GM18907 (cell line): ENCODE data around the gene TMEM196.
"Not testable (repeated sequence)": the region's sequence is repeated elsewhere in the genome, so short reads cannot be mapped to it uniquely, and the experiment has no call there.

Experiments
- ATAC-seq: cut with Tn5 transposase; IDR thresholded peaks from one replicate; pipeline ENCODE4 v1.9.1; 2021; ENCODE audit warnings: mild to moderate bottlenecking, moderate library complexity; ENCODE audit not compliant: unreplicated experiment

TMEM196 gene

DNA sequence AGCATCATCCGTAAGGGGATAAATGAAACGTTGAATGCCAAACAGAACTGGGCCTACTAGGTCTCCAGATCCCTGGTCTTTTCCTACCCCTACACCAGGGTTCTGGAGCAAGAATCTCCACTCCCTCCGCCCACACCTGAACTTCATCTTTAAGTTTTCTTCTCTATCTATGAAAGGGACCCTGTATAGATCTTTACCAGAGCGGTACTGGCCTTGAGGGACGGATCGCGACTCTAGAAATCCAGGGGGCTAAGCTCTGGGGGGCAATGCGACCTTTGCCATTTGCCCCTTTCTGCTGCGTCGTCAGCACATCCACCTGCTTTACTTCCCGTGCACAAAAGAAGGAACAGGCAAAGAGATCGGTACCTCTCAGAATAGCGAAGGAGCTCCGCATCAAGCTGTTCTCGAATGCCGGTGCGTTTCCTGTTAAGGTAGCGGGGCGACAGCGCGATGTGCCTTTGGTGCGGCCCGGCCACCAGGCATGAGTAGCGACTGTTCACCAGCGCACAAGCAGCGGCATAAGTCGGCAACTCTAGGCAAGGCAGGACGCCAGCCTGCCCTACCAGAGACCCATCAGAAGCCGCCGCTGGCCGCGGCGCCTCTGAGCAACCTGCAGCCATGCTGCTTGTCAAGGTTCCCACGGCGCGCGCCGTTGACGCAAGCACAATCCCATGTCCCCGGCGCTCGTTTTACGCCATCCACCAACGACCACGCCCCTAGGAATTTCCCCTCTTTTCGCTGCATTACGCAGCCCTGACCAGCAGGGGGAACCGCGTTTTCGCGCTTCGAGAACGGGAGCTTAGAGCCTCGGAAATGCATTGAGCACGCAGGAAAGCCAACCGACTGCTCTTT, 64.8 kb downstream of the TMEM196 start, which contains the start of gene POLR1F:
Gene POLR1F (minus strand): TSS at position 641 of the 852 bp plus-strand sequence. CDS start 21 bp downstream, at position 620.
- ATAC-seq = peak; percentile 98

DNA sequence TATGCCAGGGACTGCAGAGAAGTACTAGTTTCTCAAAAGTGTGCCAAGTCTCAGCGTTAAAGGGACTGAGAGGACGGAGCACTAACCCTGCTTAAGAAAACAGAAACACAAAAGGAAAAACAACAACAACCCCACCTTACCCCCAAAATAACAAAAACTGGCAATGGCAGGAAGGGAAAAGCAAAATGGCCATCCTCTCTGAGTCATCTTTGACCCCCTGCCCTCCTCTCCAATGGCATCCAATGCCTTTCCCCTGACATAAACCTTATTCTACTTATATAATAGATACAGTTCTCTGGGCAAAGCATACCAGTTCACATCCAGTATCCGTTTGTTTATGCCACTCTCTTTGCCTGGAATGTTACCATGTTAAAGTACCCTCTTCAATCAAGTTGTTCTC, 66.2 kb downstream of the TMEM196 start:
- no peak for ATAC-seq

DNA sequence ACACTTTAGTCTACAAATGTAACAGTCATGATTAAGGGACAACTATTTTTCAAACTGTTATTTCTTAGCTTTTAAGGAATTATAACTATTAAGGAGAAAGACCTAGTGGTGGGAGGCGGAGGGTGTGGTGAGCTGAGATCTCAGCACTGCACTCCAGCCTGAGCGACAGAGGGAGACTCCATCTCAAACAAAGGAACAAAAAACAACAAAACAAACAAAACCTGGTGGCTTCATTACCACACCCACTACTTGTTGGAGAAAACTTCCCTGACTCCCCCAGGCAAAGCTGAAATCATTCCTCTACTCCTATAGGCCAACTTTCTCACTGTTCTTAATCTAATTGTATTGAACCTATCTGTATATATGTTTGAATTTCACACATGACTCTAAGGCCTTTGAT, 67.8 kb downstream of the TMEM196 start:
- ATAC-seq = no peak

DNA sequence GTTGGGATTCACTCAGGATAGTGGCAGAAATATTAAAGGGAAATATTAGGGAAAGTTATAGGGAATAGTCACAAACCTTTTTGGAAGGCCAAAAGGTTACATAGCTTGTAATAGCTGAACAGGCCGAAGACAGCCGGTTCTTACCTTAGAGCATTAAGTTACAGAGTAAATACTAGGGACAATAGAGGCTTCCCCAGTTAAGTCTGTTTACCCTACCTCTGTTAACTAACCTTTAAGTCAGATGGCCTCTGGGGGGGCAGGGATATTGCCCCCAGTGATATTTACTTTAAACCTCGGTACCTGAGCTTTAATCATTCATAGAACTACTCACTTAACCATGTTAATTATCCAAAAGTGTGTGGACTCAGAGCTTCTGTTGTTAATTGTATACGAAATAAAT, 71.9 kb downstream of the TMEM196 start:
- no peak for ATAC-seq

DNA sequence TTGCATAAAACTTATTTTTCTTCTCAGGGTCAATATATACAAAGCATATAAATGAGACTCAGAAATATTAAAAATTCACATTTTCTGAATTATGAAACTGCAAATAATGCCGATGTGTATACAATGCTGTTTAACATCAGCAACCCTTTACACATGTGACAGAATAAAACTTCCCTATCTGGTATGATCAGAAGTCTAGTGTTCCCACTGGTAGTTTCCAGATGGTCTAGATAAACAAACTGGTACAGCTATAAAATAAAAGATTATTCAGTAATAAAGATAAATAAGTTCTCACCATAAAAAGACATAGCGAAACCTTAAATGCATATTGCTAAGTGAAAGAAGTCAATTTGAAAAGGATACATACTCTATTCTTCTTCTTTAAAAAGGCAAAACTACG, 72.5 kb downstream of the TMEM196 start:
- no peak for ATAC-seq

DNA sequence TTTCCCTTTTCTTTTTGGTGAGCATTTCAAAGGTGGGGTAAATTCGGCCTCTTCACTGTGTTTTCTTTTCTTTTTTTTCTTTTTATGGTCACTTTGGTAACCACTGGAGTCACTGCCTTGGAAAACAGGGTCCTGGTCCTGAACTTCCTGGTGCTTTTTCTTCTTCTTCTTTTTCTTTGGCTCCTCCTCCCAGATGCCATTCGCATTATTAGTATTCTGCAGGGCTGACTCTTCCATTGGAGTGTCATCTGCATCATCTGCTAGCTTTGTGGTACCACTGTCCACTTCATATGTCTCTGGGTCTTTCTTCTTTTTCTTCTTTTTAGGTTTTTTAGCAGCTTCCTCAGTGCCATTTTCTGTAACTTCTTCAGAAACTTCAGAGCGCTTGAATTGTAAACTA, 75.1 kb downstream of the TMEM196 start:
- ATAC-seq = no peak

DNA sequence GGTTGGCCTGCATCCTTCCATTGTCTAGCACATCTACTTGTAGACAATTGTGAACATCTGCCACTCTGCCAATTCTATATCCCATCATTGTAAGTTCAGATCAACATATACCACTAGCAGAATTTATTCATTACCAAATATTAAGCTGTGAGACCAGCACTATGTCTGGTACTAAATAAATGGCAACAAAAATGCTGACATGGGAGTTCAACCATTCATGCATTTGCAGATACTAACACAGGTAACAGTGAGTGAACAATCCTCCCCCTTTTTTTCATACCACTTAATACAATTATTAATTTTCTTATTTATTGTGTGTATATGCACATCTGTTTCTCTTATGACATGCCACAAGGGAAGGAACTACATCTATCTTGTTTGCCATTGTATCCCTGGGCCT, 76.5 kb downstream of the TMEM196 start:
- no peak for ATAC-seq

DNA sequence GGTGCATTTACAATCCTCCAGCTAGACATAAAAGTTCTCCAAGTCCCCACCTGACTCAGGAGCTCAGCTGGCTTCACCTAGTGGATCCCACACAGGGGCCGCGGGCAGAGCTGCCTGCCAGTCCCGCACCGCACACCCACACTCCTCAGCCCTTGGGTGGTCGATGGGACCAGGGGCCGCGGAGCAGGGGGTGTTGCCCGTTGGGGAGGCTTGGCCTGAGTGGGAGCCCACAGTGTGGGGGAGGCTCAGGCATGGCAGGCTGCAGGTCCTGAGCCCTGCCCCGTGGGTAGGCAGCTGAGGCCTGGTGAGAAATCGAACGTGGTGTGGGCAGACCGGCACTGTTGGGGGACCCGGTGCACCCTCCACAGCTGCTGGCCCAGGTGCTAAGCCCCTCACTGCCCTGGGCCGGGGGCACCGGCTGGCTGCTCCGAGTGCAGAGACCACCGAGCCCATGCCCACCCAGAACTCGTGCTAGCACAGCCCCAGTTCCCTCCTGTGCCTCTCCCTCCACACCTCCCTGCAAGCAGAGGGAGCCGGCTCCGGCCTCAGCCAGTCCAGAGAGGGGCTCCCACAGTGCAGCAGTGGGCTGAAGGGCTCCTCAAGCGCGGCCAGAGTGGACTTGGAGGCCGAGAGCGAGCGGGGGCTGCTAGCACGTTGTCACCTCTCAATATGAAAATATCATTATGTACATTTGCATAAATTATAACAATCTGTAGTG, 81.1 kb downstream of the TMEM196 start:
- no peak for ATAC-seq

DNA sequence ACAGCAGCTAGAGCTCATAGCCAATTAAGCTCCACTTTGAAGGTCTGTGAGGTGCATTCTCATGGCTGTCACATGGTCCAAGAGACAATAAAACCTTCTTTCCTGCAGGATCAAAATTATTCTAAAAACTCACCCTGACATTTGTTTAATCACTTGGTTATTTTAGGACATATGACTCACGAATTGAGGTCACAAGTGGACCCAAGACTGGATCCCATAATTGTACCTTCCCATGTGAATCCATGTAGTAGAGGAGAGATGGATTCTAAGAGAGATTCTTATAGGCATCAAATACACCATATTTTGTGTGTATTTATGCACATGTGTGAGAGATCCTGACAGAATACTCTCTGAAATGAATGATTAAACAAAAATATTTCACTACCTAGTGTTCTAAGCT, 82.7 kb downstream of the TMEM196 start:
- ATAC-seq = no peak

DNA sequence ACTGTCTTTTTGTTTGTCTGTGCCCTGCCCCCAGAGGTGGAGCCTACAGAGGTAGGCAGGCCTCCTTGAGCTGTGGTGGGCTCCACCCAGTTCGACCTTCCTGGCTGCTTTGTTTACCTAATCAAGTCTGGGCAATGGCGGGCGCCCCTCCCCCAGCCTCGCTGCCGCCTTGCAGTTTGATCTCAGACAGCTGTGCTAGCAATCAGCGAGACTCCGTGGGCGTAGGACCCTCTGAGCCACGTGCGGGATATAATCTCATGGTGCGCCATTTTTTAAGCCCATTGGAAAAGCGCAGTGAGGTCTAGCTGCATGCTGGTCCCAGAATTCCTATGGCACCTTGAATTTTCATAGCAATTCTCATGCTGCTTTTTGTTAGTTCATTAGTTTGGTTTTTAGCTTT, 84.3 kb downstream of the TMEM196 start:
- ATAC-seq = not testable (repeated sequence)

DNA sequence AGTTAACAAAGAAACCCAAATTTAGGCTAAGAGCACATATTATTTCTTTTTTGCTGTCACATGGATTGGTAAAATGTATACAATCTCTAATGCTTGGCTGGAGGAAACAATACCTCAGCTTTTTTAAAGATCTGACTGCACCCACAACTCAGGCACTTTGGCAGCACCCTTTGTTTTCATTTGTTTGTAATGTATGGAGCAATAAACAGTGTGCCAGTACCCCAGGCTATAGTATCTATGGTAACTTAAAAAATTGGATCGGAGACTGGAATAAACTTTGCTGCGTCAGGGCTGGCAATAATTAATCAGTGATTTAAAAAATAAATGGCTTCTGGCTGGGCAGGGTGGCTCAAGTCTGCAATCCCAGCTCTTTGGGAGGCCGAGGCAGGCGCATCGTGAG, 91.8 kb downstream of the TMEM196 start:
- ATAC-seq = no peak

DNA sequence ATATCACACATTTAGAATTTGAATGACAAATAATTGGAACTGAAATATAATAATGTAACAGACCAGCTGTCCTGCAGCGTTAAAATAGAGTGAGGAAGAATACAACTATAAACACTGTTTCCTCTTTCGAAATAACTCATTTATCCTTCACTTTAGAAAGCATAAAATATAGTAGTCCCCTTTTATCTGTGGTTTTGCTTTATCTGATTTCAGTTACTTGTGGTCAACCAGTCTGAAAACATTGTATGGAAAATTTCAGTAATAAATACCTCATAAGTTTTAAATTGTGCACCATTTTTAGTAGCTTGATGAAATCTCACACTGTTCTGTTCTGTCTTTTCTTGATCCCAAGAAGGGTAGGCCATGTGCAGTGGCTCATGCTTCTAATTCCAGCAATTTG, 96.2 kb downstream of the TMEM196 start:
- ATAC-seq = peak; percentile 79

DNA sequence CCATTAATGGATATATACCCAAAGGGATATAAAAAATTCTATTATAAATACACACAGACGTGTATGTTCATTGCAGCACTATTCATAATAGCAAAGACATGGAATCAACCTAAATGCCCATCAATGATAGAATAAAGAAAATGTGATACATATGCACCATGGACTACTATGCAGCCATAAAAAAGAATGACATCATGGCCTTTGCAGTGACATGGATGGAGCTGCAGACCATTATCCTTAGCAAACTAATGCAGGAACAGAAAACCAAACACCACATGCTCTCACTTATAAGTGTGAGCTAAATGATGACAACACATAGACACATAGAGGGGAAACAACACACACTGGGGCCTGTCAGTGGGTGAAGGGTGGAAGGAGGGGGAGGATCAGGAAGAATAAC, 97.6 kb downstream of the TMEM196 start:
- no peak for ATAC-seq

DNA sequence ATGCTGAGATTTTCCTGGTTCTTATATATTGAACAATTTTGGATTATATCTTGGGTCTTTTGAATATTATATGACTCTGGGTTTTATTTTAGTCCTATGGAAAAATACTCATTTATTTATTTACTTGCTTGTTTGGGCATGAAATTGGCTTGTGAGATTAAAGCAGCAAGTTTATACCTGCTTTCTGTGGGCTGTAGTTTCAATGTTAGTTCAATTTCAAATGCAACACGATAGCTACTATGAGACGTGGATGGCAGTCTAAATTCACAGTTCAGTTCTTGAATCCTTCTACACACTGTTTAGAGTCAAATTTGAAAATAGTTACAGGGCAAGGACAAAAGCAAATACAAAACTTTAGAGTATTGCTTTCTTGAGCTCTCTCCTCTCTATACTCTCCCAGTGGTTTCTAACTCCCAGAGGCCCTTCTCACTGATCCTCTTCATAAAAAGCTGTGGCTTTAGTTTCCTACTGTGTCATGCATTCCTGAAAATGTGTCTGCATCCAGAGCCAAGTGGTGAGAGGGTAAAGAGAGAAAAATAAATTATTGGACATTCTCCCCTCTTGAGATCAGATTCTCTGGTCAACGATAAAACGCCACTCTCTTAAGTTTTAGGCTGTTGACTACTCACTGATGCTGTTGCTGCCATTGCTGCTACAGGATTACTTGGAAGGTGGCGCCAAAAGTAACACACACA, 99.0 kb downstream of the TMEM196 start:
- ATAC-seq = no peak

DNA sequence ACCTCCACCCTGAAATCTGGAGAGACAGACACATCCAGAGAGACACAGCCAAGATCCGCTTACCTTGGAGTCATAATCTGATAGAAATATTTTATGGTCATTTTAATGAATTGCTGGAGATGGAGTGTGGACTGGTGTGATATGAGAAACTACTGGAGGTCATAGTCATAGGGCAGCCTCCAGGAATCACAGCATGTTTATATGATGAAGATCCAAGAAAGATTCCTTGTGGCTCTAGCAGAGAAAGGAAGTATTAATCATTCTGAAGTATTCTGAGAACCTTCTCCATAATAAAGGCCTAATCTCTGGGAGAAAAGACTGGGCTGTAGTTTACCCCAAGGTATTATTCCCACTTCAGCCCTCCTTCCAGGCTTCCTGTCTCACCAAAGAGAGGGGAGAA, 102.6 kb downstream of the TMEM196 start:
- ATAC-seq = no peak
